ENCODE data around the gene FCGR3A. TPM values are rescaled to one million over a fixed set of nuclear protein-coding genes. Genes with fewer than 3 reads are reported as not detected.

Gene FCGR3A
- total RNA-seq, 2 donors from 2014 or later: 3.2 to 10.1 TPM

- DNase-seq: no peak
- no peak overlapping the region for H3K9ac ChIP-seq (ENCODE audit: low read depth in 2 of 2, low read length in 2 of 2)
- H3K9me3 ChIP-seq: no peaks in the 10 kb centered on the region
- TF ChIP-seq CTCF (IDR thresholded peaks at IDR 0.05): no peak
- intact Hi-C loops (cut with DNase I): no loop called here
- no peaks in the 10 kb centered on the region for H3K27me3 ChIP-seq
- no peaks in the 10 kb centered on the region for H3K4me1 ChIP-seq
- H3K27ac ChIP-seq: no peak overlapping the region
- no peaks in the 10 kb centered on the region for H3K36me3 ChIP-seq
- H3K4me3 ChIP-seq: peak overlapping the region; percentile 3
These were observed 43.0 kb downstream of the FCGR3A start for GRCh38 chr1:161506336-161507223.

GRCh38 chr1:161505686-161506085 lies 43.9 kb downstream of the FCGR3A start:
- Histone ChIP-seq H3K9me3 (no peaks in the 10 kb centered on the region), H3K4me1 (no peaks in the 10 kb centered on the region), H3K27ac (no peak overlapping the region), H3K36me3 (no peaks in the 10 kb centered on the region), H3K4me3 (no peak overlapping the region), H3K9ac (ENCODE audit: low read depth in 2 of 2, low read length in 2 of 2) (no peak overlapping the region), H3K27me3 (no peaks in the 10 kb centered on the region)
- TF ChIP-seq CTCF (IDR thresholded peaks at IDR 0.05): no peak
- intact Hi-C loops (cut with DNase I): no loop called here
- no peak for DNase-seq

GRCh38 chr1:161503394-161503748 lies 46.2 kb downstream of the FCGR3A start:
- H3K27ac ChIP-seq: no peak overlapping the region
- no peak for DNase-seq
- H3K4me3 ChIP-seq: no peak overlapping the region
- H3K9ac ChIP-seq (ENCODE audit: low read depth in 2 of 2, low read length in 2 of 2): no peak overlapping the region
- no peaks in the 10 kb centered on the region for H3K27me3 ChIP-seq
- no peak for TF ChIP-seq CTCF (IDR thresholded peaks at IDR 0.05)
- no peaks in the 10 kb centered on the region for H3K36me3 ChIP-seq
- intact Hi-C loops (cut with DNase I): no loop called here
- no peaks in the 10 kb centered on the region for H3K9me3 ChIP-seq
- no peaks in the 10 kb centered on the region for H3K4me1 ChIP-seq

GRCh38 chr1:161502641-161503393 lies 46.8 kb downstream of the FCGR3A start:
- no peak overlapping the region for H3K27ac ChIP-seq
- H3K27me3 ChIP-seq: no peaks in the 10 kb centered on the region
- no peaks in the 10 kb centered on the region for H3K36me3 ChIP-seq
- H3K9ac ChIP-seq (ENCODE audit: low read depth in 2 of 2, low read length in 2 of 2): no peak overlapping the region
- no peaks in the 10 kb centered on the region for H3K4me1 ChIP-seq
- no peaks in the 10 kb centered on the region for H3K9me3 ChIP-seq
- intact Hi-C loops (cut with DNase I): no loop called here
- no peak overlapping the region for H3K4me3 ChIP-seq
- no peak for TF ChIP-seq CTCF (IDR thresholded peaks at IDR 0.05)
- DNase-seq: no peak

GRCh38 chr1:161502181-161502580 lies 47.4 kb downstream of the FCGR3A start:
- Histone ChIP-seq H3K9me3 (no peaks in the 10 kb centered on the region), H3K4me1 (no peaks in the 10 kb centered on the region), H3K27ac (no peak overlapping the region), H3K36me3 (no peaks in the 10 kb centered on the region), H3K27me3 (no peaks in the 10 kb centered on the region), H3K4me3 (no peak overlapping the region), H3K9ac (ENCODE audit: low read depth in 2 of 2, low read length in 2 of 2) (no peak overlapping the region)
- no peak for DNase-seq
- no peak for TF ChIP-seq CTCF (IDR thresholded peaks at IDR 0.05)
- intact Hi-C loops (cut with DNase I): no loop called here
